ENCODE data around the gene TMEM87B. TPM values are rescaled to one million over a fixed set of nuclear protein-coding genes. Genes with fewer than 3 reads are reported as not detected.

Gene TMEM87B
- total and polyA plus RNA-seq, 10 of the 15 experiments (the other 5 are each of a cell fraction or from before 2014, with no cell fraction given) = 5.7 to 20.6 (median 12.3) TPM

DNA sequence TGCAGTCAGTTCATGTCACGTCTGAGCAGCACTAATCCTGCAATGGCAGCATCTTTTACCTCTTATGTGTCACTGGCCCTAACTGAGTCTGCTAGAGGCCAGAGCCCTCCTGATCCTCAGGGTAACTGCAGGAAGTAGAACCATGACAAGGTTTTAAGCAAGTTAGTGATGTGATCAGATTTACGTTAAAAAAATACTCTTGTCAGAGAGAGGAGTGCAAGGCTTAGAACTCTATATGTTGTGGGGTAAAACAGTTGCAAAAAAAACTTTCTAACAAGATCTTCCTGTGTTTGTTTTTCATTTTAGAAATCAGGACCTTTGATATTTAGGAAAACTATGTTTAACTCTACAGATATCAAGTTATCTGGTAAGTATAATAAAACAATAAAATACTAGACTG lies 4.6 kb downstream of the TMEM87B start:
- H3K79me2 ChIP-seq (ENCODE audit: control insufficient read depth, insufficient read depth, low read length) = peaks cover 31% of the 10 kb centered on the region
- DNase-seq (ENCODE audit: low read depth, low spot score) (no peak), ATAC-seq (no peak), FAIRE-seq (no peak)
- SMC1A ChIA-PET (ENCODE audit: uncharacterized antibody, unreplicated experiment) = interaction anchor here (1.7 kb wide), 1 partner anchor 166 kb away, joined by 3 read pairs; no protein-coding TSS in a partner anchor
- CTCF ChIA-PET = no interaction called here
- BruUV-seq (replicated peaks) = no TSS peak
- H3K4me1 ChIP-seq (ENCODE audit: control insufficient read depth, insufficient read depth, low read length) = peaks cover 19% of the 10 kb centered on the region
- no peak overlapping the region for H3K4me2 ChIP-seq (ENCODE audit: control insufficient read depth, insufficient read depth)
- H3K4me3 ChIP-seq = no peak overlapping the region
- H3K36me3 ChIP-seq (ENCODE audit: control insufficient read depth in 2 of 2, insufficient read depth in 2 of 2, low read length in 1 of 2) = peaks cover 0 to 26% of the 10 kb centered on the region in 2 experiments; a peak in 3 of 4 replicates
- no peak overlapping the region for H3K27ac ChIP-seq (ENCODE audit: control insufficient read depth, insufficient read depth)
- intact Hi-C loops (cut with micrococcal nuclease; ENCODE audit: unreplicated experiment) = loop anchor here (5.0 to 10.0 kb wide), 4 partner anchors 48 to 645 kb away; partner anchors contain the start of gene CHCHD5
- 50% methylated on average over 2 of the region's 2 CpGs for WGBS (ENCODE audit: insufficient coverage, insufficient replicate concordance, low lambda C conversion rate, missing lambda C conversion rate)
- TF ChIP-seq FOS (IDR thresholded peaks at IDR 0.05; ENCODE audit: borderline replicate concordance, extremely low read depth, insufficient read length) = no peak
- TF ChIP-seq CHD2 (IDR thresholded peaks at IDR 0.05; ENCODE audit: borderline replicate concordance, low read depth, low read length) = no peak
- no peak for TF ChIP-seq NR2C2 (IDR thresholded peaks at IDR 0.05; ENCODE audit: borderline replicate concordance, control insufficient read depth, insufficient read length, low read depth)
- TF ChIP-seq, protein P1, sequence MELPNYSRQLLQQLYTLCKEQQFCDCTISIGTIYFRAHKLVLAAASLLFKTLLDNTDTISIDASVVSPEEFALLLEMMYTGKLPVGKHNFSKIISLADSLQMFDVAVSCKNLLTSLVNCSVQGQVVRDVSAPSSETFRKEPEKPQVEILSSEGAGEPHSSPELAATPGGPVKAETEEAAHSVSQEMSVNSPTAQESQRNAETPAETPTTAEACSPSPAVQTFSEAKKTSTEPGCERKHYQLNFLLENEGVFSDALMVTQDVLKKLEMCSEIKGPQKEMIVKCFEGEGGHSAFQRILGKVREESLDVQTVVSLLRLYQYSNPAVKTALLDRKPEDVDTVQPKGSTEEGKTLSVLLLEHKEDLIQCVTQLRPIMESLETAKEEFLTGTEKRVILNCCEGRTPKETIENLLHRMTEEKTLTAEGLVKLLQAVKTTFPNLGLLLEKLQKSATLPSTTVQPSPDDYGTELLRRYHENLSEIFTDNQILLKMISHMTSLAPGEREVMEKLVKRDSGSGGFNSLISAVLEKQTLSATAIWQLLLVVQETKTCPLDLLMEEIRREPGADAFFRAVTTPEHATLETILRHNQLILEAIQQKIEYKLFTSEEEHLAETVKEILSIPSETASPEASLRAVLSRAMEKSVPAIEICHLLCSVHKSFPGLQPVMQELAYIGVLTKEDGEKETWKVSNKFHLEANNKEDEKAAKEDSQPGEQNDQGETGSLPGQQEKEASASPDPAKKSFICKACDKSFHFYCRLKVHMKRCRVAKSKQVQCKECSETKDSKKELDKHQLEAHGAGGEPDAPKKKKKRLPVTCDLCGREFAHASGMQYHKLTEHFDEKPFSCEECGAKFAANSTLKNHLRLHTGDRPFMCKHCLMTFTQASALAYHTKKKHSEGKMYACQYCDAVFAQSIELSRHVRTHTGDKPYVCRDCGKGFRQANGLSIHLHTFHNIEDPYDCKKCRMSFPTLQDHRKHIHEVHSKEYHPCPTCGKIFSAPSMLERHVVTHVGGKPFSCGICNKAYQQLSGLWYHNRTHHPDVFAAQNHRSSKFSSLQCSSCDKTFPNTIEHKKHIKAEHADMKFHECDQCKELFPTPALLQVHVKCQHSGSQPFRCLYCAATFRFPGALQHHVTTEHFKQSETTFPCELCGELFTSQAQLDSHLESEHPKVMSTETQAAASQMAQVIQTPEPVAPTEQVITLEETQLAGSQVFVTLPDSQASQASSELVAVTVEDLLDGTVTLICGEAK (IDR thresholded peaks at IDR 0.05; ENCODE audit: borderline replicate concordance) = no peak
- no peak for TF ChIP-seq MXI1 (IDR thresholded peaks at IDR 0.05; ENCODE audit: low read depth, low read length)
- TF ChIP-seq RAD51 (IDR thresholded peaks at IDR 0.05) = no peak
- POLR2A ChIA-PET = no interaction called here
- H3K9me3 ChIP-seq (replicated peaks; ENCODE audit: control insufficient read depth, insufficient read depth, low read length) = peaks cover 8% of the 10 kb centered on the region
- in situ Hi-C loops (cut with MboI) = no loop called here
- no peak overlapping the region for H2AFZ ChIP-seq (ENCODE audit: control insufficient read depth, low read depth, low read length)
- H4K20me1 ChIP-seq (ENCODE audit: control insufficient read depth, insufficient read depth) = no peaks in the 10 kb centered on the region
- no peaks in the 10 kb centered on the region for H3K27me3 ChIP-seq (replicated peaks in 1 of 2; ENCODE audit: control insufficient read depth in 2 of 2, insufficient read depth in 2 of 2, low read length in 1 of 2)
- H3K9ac ChIP-seq (ENCODE audit: control insufficient read depth, insufficient read depth, low read length) = no peak overlapping the region
- RAD21 ChIA-PET (ENCODE audit: unreplicated experiment) = no interaction called here
